ENCODE data around the gene AFP. TPM values are rescaled to one million over a fixed set of nuclear protein-coding genes. Genes with fewer than 3 reads are reported as not detected.

The AFP gene
- total RNA-seq, 1 experiment from 2014 or later: not detected

DNA sequence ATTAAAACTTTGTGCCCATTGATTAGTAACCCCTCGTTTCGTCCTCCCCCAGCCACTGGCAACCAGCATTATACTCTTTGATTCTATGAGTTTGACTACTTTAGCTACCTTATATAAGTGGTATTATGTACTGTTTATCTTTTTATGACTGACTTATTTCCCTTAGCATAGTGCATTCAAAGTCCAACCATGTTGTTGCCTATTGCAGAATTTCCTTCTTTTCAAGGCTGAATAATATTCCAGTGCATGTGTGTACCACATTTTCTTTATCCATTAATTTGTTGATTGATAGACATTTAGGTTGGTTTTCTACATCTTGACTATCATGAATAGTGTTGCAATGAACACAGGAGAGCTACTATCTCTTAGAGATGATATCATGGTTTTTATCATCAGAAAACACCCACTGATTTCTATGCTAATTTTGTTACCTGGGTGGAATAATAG, 28.8 kb upstream of the AFP start:
- Histone ChIP-seq H3K9me3 (ENCODE audit: low read depth, low read length, poor library complexity, severe bottlenecking) (no peaks in the 10 kb centered on the region), H3K4me3 (ENCODE audit: low read depth, low read length, poor library complexity, severe bottlenecking) (no peak overlapping the region), H3K27me3 (replicated peaks; ENCODE audit: insufficient read depth, low read depth, low read length, poor library complexity) (no peaks in the 10 kb centered on the region), H3K27ac (ENCODE audit: low read depth, low read length, poor library complexity, severe bottlenecking) (no peak overlapping the region), H3K4me1 (ENCODE audit: insufficient read depth, low read length, poor library complexity, severe bottlenecking) (no peaks in the 10 kb centered on the region), H3K36me3 (ENCODE audit: insufficient read depth, low read length, poor library complexity, severe bottlenecking) (no peaks in the 10 kb centered on the region)
- intact Hi-C loops (cut with micrococcal nuclease; ENCODE audit: unreplicated experiment): no loop called here
- TF ChIP-seq, protein P1, sequence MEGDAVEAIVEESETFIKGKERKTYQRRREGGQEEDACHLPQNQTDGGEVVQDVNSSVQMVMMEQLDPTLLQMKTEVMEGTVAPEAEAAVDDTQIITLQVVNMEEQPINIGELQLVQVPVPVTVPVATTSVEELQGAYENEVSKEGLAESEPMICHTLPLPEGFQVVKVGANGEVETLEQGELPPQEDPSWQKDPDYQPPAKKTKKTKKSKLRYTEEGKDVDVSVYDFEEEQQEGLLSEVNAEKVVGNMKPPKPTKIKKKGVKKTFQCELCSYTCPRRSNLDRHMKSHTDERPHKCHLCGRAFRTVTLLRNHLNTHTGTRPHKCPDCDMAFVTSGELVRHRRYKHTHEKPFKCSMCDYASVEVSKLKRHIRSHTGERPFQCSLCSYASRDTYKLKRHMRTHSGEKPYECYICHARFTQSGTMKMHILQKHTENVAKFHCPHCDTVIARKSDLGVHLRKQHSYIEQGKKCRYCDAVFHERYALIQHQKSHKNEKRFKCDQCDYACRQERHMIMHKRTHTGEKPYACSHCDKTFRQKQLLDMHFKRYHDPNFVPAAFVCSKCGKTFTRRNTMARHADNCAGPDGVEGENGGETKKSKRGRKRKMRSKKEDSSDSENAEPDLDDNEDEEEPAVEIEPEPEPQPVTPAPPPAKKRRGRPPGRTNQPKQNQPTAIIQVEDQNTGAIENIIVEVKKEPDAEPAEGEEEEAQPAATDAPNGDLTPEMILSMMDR (conservative IDR thresholded peaks at IDR 0.05; ENCODE audit: low read depth, low read length): no peak
- no peak for TF ChIP-seq EZH2 (IDR thresholded peaks at IDR 0.05; ENCODE audit: borderline replicate concordance, low read depth, low read length, poor library complexity, severe bottlenecking)
- DNase-seq (ENCODE audit: low spot score): no peak
- no TSS peak for BruUV-seq (replicated peaks)
- ChIA-PET CTCF (no interaction called here), POLR2A (ENCODE audit: low non-redundant PET) (no interaction called here)

DNA sequence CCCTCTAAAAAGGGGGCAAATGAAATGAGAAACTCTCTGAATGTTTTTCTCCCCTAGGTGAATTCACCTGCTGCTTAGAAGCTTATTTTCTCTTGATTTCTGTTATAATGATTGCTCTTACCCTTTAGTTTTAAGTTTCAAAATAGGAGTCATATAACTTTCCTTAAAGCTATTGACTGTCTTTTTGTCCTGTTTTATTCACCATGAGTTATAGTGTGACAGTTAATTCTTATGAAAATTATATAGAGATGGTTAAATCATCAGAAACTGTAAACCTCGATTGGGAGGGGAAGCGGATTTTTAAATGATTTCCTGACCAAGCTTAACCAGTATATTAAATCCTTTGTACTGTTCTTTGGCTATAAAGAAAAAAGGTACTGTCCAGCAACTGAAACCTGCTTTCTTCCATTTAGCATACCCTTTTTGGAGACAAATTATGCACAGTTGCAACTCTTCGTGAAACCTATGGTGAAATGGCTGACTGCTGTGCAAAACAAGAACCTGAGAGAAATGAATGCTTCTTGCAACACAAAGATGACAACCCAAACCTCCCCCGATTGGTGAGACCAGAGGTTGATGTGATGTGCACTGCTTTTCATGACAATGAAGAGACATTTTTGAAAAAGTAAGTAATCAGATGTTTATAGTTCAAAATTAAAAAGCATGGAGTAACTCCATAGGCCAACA, 27.7 kb upstream of the AFP start:
- TF ChIP-seq, protein P1 (conservative IDR thresholded peaks at IDR 0.05; ENCODE audit: low read depth, low read length): no peak
- no peak for TF ChIP-seq EZH2 (IDR thresholded peaks at IDR 0.05; ENCODE audit: borderline replicate concordance, low read depth, low read length, poor library complexity, severe bottlenecking)
- ChIA-PET CTCF (no interaction called here), POLR2A (ENCODE audit: low non-redundant PET) (no interaction called here)
- BruUV-seq (replicated peaks): no TSS peak
- Histone ChIP-seq H3K27ac (ENCODE audit: low read depth, low read length, poor library complexity, severe bottlenecking) (no peak overlapping the region), H3K36me3 (ENCODE audit: insufficient read depth, low read length, poor library complexity, severe bottlenecking) (no peaks in the 10 kb centered on the region), H3K27me3 (replicated peaks; ENCODE audit: insufficient read depth, low read depth, low read length, poor library complexity) (no peaks in the 10 kb centered on the region), H3K4me3 (ENCODE audit: low read depth, low read length, poor library complexity, severe bottlenecking) (no peak overlapping the region), H3K9me3 (ENCODE audit: low read depth, low read length, poor library complexity, severe bottlenecking) (no peaks in the 10 kb centered on the region), H3K4me1 (ENCODE audit: insufficient read depth, low read length, poor library complexity, severe bottlenecking) (no peaks in the 10 kb centered on the region)
- intact Hi-C loops (cut with micrococcal nuclease; ENCODE audit: unreplicated experiment): no loop called here
- no peak for DNase-seq (ENCODE audit: low spot score)

DNA sequence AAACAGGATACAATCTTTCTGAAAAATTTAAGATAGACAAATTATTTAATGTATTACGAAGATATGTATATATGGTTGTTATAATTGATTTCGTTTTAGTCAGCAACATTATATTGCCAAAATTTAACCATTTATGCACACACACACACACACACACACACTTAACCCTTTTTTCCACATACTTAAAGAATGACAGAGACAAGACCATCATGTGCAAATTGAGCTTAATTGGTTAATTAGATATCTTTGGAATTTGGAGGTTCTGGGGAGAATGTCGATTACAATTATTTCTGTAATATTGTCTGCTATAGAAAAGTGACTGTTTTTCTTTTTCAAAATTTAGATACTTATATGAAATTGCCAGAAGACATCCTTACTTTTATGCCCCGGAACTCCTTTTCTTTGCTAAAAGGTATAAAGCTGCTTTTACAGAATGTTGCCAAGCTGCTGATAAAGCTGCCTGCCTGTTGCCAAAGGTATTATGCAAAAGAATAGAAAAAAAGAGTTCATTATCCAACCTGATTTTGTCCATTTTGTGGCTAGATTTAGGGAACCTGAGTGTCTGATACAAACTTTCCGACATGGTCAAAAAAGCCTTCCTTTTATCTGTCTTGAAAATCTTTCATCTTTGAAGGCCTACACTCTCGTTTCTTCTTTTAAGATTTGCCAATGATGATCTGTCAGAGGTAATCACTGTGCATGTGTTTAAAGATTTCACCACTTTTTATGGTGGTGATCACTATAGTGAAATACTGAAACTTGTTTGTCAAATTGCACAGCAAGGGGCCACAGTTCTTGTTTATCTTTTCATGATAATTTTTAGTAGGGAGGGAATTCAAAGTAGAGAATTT, 26.8 kb upstream of the AFP start:
- DNase-seq (ENCODE audit: low spot score): no peak
- Histone ChIP-seq H3K27me3 (replicated peaks; ENCODE audit: insufficient read depth, low read depth, low read length, poor library complexity) (no peaks in the 10 kb centered on the region), H3K9me3 (ENCODE audit: low read depth, low read length, poor library complexity, severe bottlenecking) (no peaks in the 10 kb centered on the region), H3K36me3 (ENCODE audit: insufficient read depth, low read length, poor library complexity, severe bottlenecking) (no peaks in the 10 kb centered on the region), H3K4me3 (ENCODE audit: low read depth, low read length, poor library complexity, severe bottlenecking) (no peak overlapping the region), H3K27ac (ENCODE audit: low read depth, low read length, poor library complexity, severe bottlenecking) (no peak overlapping the region), H3K4me1 (ENCODE audit: insufficient read depth, low read length, poor library complexity, severe bottlenecking) (no peaks in the 10 kb centered on the region)
- TF ChIP-seq, protein P1 (conservative IDR thresholded peaks at IDR 0.05; ENCODE audit: low read depth, low read length): no peak
- no peak for TF ChIP-seq EZH2 (IDR thresholded peaks at IDR 0.05; ENCODE audit: borderline replicate concordance, low read depth, low read length, poor library complexity, severe bottlenecking)
- CTCF ChIA-PET: no interaction called here
- BruUV-seq (replicated peaks): no TSS peak
- intact Hi-C loops (cut with micrococcal nuclease; ENCODE audit: unreplicated experiment): no loop called here
- POLR2A ChIA-PET (ENCODE audit: low non-redundant PET): no interaction called here

All from A673 (cell line).